HG02623 (cell line): ENCODE measurements around the gene PIAS4.
A peak's percentile ranks its signal among the peaks of the same experiment; 100 is the strongest.

Experiments used
- ATAC-seq: cut with Tn5 transposase; IDR thresholded peaks from one replicate; pipeline ENCODE4 v1.9.1; 2021; ENCODE audit warnings: moderate library complexity; ENCODE audit not compliant: unreplicated experiment

The PIAS4 gene

DNA sequence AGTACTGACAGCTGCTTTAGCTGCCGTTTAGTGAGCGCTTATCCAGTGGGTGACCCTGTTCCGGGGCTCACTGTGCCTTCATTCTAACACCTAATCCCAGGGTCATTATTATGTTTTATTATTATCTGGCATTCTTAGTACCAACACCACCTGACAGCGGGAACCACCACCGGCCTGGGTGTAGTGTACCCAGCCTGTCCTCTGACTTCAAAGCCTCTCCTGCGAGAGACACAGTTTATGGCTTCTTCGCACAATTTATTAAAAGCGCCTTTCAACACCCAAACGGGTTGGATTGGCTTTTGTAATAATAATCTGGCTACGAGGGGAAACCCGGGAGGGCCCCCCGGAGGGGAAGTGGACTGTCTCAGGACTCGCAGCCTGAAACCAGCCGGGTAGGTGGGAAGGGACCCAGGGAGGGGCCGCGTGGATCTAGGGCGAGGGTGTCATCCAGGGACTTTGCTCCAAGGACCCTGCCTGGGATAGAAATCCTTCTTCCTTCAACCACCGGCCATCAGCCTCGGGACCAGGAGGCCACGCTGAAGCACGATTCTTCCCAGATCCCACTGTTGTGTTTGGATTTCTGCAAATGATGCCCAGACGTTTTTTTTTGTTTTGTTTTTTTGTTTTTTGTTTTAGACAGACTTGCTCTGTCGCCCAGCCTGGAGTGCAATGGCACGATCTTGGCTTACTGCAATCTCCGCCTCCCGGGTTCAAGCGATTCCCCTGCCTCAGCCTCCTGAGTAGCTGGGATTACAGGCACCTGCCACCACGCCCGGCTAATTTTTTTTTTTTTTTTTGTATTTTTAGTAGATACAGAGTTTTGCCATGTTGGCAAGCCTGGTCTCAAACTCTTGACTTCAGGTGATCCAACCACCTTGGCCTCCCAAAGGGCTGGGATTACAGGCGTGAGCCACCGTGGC, 60.8 kb downstream of the PIAS4 start:
- no peak for ATAC-seq

DNA sequence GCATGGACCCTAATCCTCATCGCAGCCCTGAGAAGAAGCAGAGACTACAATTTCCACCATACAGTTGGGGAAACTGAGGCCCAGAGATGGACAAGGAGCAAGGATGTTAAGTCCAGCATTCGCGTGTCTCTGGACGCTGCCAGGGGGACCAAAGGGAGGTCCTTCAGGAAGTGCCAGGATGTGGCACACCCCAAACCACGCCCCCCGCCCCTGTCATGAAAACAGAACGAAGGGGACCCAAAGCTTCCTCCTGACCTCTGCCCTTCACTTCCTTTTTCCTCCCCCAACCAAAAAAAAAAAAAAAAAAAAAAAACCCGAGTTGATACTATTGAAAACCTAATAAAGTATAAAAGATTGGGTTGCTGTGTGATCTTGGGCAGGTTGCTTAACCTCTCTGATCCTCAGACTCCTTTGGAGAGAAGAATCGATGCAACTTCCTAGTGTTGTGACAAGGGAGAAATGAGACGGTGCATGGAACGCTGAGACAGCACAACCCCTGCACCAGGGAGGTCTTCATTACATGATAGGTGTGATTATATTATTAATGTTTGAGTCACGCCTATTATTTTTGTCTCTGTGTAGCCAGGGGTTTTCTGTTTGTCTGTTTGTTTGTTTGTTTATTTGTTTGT, 61.9 kb downstream of the PIAS4 start:
- ATAC-seq, result no peak

DNA sequence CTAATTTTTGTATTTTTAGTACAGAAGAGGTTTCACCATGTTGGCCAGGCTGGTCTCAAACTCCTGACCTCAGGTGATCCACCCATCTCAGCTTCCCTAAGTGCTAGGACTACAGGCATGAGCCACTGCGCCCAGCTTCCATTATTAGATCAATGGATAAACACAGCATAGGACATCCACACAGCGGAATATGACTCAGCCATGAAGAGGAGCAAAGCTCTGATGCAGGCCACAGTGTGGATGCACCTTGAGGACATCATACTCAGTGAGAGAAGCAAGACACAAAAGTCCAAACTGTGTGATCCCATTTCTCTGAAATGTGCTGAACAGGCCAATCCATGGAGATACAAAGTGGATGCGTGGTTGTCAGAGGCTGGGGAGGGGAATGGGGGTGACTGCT, 64.1 kb downstream of the PIAS4 start:
- no peak for ATAC-seq

DNA sequence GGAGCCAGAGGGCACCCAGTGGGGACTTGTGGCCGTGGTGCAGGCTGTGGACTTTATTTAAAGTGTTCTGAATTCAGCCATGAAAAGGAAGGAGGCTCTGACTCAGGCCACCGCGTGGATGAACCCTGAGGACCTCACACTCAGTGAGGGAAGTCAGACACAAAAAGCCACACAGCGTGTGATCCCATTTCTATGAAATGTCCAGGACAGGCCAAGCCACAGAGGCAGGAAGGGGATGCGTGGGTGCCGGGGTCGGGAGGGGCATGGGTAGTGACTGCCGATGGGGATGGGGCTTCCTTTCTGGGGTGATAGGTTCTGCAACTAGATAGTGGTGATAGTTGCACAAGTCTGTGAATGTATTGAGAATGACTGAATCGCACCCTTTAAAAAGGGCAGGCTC, 67.8 kb downstream of the PIAS4 start:
- ATAC-seq, result no peak

DNA sequence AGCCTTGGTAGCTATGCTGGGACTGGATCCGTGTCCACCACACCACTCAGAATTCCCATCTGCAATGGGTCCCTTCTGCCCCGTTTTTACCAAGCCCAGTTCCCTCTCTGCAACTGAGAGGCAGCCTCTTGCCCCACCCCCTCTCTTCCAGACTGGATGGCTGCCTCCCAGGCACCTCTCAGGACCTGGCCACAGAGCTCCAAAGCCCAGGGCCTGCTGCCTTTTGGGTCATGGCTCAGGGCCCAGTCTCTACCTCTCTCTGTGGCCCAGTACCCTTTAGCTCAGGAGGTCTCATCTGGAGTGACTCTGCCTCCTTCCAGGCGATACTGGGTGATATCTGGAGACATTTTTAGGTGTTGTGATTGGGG, 69.5 kb downstream of the PIAS4 start:
- no peak for ATAC-seq

DNA sequence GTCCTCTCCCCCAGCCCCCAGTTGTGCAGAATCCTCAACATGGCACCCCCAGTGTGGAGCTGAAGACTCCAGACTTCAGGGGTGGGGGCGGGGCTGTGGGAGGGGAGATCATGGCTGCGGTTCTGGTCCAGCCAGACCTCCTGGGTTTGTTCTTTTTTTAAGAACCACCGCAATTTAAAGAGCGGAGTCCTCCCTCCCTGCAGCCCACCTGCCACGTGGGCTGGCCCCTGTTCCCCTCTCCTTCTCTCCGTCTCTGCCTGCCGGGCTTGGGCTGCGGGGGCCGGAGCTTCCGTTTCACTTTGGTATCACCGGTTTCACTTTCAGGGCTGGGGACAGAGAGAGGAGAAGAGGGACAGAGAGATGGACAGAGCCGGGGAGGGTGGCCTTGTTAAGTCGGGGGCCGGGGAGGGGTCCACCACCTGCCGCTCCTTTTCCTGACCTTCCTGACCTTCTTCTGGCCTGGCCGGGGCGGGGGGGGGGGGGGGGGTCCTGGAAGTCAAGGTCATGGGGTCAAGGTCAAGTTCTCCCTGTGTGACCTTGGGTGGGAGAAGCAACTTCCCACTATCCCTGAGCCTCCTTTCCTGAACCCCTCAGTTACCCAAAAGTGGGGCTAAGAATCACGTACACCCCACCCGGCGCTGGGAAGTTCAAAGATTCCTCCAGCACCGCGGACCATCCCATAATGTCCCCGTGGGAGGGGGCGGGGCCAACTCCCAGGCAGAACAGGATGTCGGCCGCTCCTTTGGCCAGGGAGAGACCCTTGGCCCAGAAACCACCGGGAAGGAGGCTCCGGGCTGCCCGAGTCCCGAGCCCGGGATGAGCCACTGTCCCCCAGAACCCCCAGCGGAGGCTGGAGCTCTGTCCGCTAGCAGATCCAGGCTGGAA, 70.5 kb downstream of the PIAS4 start:
- no peak for ATAC-seq

DNA sequence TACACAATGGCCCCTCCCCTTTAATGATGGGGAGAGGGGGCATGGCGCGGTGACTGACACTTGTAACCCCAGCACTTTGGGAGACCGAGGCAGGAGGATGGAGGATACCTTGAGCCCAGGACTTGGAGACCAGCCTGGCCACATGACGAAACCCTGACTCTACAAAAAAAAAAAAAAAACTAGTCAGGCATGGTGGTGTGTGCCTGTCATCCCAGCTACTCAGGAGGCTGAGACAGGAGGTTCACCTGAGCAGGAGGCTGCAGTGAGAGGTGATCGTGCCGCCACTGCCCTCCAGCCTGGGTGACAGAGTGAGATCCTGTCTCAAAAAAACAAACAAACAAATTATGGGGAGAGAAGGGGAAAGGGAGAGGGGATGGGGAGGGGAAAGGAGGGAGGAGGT, 72.9 kb downstream of the PIAS4 start:
- ATAC-seq, result no peak

DNA sequence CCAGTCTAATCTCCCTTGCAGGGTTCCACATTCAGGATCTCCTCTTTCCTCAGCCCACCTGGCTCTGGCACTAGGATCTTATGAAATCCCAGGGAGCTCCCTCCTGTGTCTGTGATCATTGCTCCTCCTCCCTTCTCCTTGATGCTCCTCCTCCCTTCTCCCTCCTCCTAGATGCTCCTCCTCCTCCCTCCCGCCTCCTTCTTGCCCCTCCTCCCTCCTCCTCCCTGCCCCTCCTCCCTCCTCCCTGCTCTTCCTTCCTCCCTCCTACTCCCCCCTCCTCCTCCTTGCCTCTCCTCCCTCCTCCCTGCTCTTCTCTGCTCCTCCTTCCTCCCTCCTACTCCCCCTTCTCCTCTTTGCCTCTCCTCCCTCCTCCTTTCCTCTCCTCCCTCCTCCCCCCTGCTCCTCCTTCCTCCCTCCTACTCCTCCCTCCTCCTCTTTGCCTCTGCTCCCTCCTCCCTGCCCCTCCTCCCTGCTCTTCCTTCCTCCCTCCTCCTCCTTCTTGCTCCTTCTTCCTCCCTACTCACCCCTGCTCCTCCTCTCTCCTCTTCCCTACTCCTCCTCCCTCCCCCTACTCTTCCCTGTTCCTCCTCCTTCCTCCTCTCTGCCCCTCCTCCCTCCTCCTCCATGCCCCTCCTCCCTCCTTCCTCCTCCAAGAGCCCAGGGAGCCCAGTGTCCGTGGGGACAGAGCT, 74.0 kb downstream of the PIAS4 start:
- ATAC-seq, result no peak

DNA sequence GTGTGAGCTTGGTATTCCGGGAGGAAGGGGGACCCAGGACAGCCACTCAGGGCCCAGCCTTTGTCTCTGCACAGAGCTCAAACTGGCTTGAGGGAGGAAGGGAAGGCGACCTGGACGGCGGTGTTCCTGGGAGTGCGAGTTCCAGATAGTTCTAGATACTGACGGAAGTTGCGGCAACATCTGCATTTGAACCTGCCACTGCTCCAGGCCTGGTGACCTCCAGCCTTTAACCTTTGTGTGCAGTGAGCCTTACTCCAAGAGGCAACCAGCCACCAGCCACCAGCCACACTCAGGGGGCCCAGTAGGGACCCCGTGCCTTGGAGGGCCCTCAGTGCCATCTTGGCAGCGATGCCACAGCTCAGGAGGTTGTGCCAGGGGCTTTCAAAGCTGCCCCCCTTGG, 74.6 kb downstream of the PIAS4 start:
- no peak for ATAC-seq

DNA sequence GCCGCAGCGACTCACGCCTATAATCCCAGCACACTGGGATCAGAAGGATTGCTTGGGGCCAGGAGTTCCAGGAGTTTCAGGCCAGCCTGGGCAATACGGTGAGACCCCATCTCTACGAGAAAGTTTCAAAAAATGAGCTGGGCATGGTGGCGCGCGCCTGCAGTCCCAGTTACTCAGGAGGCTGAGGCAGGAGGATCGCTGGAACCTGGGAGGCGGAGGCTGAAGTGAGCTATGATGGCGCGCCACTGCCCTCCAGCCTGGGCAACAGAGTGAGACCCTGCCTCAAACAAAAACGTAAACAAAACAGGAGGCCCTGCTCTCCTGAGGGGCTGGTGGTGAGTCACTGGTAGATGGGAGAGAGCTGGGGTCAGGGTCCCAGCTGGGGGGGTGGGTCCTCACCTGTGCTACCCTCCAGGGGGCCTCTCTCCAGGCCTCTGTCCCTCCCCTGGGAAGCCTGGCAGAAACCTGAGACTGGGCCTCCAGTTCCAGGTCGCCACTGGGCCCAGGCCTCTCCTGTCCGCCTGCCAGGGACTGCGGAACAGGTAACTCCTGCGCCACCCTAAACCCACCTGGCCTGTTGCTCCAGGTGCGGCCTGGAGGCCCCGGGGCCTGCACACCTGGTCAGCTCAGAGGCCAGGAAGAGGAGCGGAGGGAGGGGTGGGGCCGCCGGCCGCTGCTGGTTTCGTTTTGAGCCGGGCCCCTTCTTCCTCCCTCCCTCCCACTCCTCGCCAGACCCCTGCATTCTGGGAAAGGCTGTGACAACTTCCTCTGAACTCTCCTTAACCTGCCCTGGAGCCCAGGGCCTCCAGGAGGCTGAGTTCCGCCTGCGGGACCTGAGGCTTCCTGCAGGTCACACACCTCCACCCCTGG, 76.4 kb downstream of the PIAS4 start:
- no peak for ATAC-seq

DNA sequence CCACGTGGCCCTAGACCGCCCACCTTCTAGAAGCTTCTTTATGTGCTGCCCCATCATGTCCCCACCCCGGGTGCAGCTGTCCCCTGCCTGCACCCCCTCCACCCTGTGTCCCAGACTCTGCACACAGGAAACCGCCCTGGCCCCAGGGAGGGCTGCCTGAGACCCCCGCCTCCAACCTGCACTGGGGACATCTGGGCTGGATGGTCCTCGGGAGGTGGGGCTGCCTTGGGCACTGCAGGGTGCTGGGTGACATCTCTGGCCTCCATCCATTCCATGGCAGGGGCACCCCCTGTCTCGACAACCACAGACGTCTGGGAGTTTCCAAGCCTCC, 77.0 kb downstream of the PIAS4 start:
- ATAC-seq, result no peak

DNA sequence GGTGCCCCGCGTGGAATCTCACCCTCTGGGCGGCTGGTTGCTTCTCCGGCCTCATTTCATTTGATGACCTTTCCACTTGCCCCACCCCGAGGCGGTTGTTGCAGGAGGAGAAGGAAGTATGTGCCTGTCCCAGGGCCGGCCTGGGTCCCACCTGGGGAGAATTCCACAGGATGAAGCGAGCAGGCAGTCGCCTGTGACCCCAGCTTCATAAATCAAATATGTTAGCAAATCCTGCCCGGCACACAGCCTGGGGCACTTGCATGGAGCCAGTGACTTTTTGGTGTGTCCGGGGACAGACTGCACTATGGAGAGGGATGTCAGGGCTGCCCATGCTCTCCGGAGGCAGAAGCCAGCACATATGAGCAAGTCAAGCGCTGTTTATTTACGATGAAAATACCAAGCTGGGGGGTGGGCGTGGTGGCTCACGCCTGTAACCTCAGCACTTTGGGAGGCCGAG, 78.9 kb downstream of the PIAS4 start:
- ATAC-seq, result no peak

DNA sequence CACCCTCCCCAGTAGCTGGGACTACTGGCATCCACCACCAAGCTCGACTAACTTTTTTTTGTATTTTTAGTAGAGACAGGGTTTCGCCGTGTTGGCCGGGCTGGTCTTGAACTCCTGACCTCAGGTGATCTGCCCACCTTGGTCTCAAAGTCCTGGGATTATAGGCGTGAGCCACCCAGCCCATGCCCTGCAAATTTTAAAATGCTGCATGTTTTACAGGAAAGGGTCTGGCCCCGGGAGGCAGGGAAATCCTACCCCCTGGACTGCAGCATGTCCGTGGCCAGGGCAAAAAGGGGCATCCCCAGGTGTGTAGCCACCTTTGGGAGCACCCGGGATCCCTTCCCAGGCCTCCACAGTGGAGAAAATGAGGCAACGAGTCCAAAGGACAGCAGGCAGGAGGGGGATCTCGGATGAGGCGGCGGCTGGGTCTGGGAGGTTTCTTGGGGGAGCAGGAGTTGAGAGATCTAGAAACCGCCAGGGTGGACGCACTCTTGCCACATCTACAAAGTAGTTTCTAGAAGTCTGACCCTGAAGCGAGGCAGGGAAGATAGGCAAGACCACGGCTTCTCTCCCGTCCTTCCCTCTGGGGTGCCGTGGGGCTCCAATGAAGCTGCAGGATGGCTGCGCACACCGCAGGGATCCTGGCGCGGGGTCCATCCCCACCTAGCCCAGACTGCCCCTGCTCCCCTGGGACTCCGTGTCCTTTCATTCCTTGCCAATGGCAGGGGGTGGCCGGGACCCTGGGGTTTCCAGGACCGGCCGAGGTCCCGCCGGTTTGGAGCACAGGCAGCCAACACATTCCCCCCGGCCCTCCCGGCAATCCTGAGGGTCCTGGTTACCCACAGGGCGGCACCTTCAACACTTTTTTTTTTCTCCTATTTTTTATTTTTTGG, 80.5 kb downstream of the PIAS4 start:
- ATAC-seq, result no peak

DNA sequence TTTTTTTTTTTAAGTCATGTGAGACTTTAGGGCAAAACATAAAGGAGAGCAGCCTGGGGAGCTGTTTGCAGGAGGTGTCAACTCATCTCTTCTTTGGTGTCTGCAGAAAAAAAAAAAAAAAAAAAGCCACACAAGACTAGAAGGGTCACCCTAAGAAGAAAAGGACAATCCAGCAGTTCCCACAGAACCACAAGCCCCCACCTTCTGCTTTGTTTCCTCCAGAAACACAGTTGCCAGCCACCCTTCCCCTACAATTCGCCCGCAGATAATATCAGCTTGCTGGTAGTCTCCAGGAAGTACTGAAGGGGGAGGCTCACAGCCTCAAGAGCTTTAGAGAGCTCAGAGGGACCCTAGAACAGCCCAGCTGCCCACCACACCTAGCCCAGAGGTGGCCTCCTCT, 81.4 kb downstream of the PIAS4 start:
- peak; percentile 18 for ATAC-seq
